ENCODE data around the gene TMEM164. TPM values are rescaled to one million over a fixed set of nuclear protein-coding genes. Genes with fewer than 3 reads are reported as not detected.

Gene TMEM164
- total RNA-seq, 1 donor, result 7.3 TPM

DNA sequence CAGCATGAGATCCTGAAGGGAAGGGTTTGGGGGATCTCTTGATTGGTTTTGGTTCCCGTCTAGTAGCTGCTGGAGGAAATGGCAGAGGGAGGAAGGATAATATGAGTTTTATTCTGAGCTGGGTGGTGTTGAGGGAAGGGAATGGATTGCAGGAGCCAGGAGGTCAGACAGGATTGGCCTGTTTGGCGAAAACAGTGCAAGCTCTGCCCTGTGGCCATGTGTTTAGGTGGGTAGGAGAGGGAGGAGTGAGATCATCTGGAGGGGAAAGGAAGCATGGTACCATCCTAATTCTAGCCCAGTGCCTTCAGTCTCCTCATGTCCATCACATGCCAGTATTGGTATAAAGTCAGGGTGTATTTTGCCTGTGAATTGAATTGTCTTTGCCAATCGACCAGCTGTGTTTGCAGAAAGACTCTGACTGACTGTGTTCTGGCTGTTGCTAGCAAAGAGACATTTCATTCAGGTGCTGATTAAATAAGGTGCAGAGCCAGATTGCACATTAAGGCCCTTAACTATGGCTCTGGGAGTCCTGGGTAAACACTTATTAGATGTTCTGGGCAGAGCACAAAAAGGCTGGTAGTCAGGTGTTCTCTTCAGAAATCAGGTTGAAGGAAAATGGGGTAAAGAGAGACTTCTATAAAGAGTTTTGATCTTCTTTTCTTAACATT, 10.0 kb downstream of the TMEM164 start:
- DNase-seq (ENCODE audit: low read depth), result no peak
- TF ChIP-seq, protein P1, sequence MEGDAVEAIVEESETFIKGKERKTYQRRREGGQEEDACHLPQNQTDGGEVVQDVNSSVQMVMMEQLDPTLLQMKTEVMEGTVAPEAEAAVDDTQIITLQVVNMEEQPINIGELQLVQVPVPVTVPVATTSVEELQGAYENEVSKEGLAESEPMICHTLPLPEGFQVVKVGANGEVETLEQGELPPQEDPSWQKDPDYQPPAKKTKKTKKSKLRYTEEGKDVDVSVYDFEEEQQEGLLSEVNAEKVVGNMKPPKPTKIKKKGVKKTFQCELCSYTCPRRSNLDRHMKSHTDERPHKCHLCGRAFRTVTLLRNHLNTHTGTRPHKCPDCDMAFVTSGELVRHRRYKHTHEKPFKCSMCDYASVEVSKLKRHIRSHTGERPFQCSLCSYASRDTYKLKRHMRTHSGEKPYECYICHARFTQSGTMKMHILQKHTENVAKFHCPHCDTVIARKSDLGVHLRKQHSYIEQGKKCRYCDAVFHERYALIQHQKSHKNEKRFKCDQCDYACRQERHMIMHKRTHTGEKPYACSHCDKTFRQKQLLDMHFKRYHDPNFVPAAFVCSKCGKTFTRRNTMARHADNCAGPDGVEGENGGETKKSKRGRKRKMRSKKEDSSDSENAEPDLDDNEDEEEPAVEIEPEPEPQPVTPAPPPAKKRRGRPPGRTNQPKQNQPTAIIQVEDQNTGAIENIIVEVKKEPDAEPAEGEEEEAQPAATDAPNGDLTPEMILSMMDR (IDR thresholded peaks at IDR 0.05; ENCODE audit: insufficient read depth, low read length), result no peak
- no peak overlapping the region for H3K4me3 ChIP-seq (ENCODE audit: low read depth, low read length)

DNA sequence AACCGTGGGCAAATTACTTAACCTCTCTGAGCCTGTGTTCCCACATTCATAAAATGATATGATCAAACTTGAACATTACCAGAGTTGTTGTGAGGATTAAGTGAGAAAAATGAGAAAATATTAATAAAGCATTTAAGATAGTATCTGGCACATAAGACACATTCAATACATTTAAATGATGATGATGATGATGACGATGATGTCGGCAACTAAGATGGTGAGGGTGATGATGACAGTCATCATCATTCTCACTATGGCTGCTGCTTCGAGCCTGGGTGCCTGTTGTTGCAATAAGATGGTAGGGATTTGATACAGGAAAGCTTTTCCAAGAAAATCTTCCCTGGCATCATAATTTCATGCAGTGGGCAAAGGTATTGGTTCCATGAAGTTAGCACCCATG, 11.1 kb downstream of the TMEM164 start:
- TF ChIP-seq, protein P1 (IDR thresholded peaks at IDR 0.05; ENCODE audit: insufficient read depth, low read length), result no peak
- no peak overlapping the region for H3K4me3 ChIP-seq (ENCODE audit: low read depth, low read length)
- DNase-seq (ENCODE audit: low read depth), result no peak

DNA sequence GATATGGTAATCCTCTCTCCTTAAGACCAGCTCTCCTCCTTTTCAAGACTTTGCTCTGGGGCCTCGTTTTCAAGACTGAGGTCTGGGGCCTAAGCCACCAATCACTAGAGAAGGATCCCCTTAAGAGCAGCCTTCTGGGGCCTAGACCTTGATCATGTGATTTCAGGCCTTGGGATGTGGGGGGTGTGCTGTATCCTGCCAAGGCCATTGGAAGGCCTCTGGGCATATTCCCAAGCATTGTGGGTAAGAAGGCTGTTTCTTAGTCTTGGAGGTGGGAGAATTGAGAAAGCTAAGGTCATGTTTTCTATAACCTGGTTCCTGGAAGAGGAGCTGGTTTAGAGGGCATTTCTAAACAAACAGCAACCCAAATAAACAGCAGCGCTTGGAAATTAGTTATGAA, 12.1 kb downstream of the TMEM164 start:
- no peak for DNase-seq (ENCODE audit: low read depth)
- H3K4me3 ChIP-seq (ENCODE audit: low read depth, low read length), result no peak overlapping the region
- TF ChIP-seq, protein P1 (IDR thresholded peaks at IDR 0.05; ENCODE audit: insufficient read depth, low read length), result no peak

DNA sequence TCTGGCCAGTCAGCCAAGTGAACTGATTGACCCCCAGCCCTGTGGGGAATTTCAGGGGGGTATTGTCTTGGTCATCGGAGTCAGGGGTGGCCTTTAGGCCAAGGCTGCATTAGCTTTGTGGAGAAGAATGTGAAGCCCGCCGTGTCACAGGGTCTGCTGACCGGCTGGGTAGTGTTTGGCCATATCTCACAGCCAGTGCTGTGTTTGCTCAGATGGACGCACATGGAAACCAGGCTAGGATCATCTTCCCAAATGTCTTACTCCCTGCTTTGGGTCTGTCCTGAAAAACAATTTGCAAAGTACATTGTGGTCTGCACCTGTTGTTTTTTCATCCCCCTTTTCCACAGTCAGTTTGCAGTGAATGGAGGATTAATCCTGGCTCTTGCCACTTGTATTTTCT, 13.0 kb downstream of the TMEM164 start:
- no peak overlapping the region for H3K4me3 ChIP-seq (ENCODE audit: low read depth, low read length)
- TF ChIP-seq, protein P1 (IDR thresholded peaks at IDR 0.05; ENCODE audit: insufficient read depth, low read length), result no peak
- no peak for DNase-seq (ENCODE audit: low read depth)

DNA sequence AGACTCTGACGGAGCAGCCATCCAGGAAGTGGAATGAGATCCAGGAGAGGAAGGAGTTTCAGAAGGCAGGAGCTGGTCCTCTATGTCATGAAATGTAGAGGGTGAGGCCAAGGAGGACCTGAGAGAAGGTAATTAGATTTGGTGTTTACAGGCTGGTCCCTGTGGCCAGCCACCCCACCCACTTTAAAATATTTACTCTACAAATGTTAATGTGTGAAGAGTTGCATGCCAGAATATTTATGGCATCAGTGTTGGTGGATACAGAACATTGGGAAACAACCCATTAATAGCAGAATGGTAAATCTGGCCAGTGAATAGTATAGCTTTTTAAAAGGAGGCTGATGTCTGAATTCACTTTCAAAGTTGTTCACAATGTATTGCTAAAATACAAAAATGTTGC, 17.6 kb downstream of the TMEM164 start:
- DNase-seq (ENCODE audit: low read depth), result no peak
- no peak overlapping the region for H3K4me3 ChIP-seq (ENCODE audit: low read depth, low read length)
- TF ChIP-seq, protein P1 (IDR thresholded peaks at IDR 0.05; ENCODE audit: insufficient read depth, low read length), result no peak

DNA sequence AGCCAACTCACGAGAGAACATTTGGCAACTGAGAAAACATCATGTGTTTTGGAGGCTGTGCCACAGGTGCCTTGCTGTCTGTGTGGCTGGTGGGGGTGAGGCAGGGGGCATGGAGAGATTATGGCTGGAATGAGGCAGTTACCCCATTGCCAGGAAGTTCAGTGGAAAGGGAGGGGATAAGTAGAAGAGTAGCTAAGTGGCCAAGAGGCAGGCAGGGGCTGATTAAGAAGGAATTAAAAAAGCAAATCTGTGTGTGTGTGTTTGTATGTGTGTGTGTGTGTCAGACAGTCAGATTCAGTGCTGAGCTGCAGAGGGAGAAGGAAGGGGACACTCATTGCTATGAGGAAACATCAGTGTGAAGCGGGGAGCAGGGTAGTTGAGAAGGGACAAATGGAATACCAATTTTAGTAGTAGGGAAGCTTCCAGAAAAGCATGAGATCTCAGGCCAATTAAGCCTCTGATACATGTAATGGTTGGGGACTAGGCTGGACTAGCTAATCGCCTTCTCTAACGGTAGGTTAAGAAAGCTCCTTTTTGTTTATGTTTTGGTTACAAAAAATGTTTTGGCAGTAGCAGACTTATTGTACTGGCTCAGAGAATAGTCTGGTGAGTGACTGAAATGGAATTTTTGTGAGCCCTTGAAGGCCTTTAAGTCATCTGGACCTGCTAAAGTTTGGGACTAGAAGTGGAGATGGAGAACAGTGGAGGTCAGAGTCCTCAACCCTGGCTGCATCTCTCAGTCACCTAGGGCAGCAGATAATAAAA, 18.5 kb downstream of the TMEM164 start:
- TF ChIP-seq, protein P1 (IDR thresholded peaks at IDR 0.05; ENCODE audit: insufficient read depth, low read length), result no peak
- DNase-seq (ENCODE audit: low read depth), result peak; percentile 84
- H3K4me3 ChIP-seq (ENCODE audit: low read depth, low read length), result no peak overlapping the region

Measured in fibroblast of the aortic adventitia (primary cell).